Parathyroid adenoma (tissue), 2 donors: ENCODE measurements around the gene ZAR1.

ENCODE experiments used
- H2AFZ ChIP-seq: fragments of 300-600 bp; sonication (generic); one replicate; pipeline ENCODE4 v1.7.0; 2017; ENCODE audit warnings: antibody characterized with exemption, mild to moderate bottlenecking
- H3K27ac ChIP-seq: fragments of 300-600 bp; sonication (generic); one replicate; pipeline ENCODE4 v1.7.0; 2017
- H3K27me3 ChIP-seq: fragments of 300-600 bp; sonication (generic); one replicate; pipeline ENCODE4 v1.7.0; 2017; ENCODE audit warnings: low read length; ENCODE audit not compliant: control insufficient read depth, insufficient read depth
- H3K36me3 ChIP-seq: fragments of 300-600 bp; sonication (generic); one replicate; pipeline ENCODE4 v1.7.0; 2017; ENCODE audit warnings: low read length; ENCODE audit not compliant: control insufficient read depth, insufficient read depth
- H3K4me1 ChIP-seq: fragments of 300-600 bp; sonication (generic); one replicate; pipeline ENCODE4 v1.7.0; 2017; ENCODE audit warnings: control low read depth
- H3K4me2 ChIP-seq: fragments of 300-600 bp; sonication (generic); one replicate; pipeline ENCODE4 v1.7.0; 2017; ENCODE audit warnings: low read length
- H3K4me3 ChIP-seq: fragments of 300-600 bp; sonication (generic); one replicate; pipeline ENCODE4 v1.7.0; 2017; ENCODE audit warnings: low read depth, low read length
- H3K79me2 ChIP-seq: fragments of 300-600 bp; sonication (generic); one replicate; pipeline ENCODE4 v1.7.0; 2017; ENCODE audit warnings: control low read depth
- H3K9ac ChIP-seq: fragments of 300-600 bp; sonication (generic); one replicate; pipeline ENCODE4 v1.7.0; 2017; ENCODE audit warnings: mild to moderate bottlenecking
- H3K9me3 ChIP-seq: fragments of 300-600 bp; sonication (generic); one replicate; pipeline ENCODE4 v1.7.0; 2017; ENCODE audit warnings: low read length; ENCODE audit not compliant: control insufficient read depth
- CTCF ChIP-seq: fragments of 300-600 bp; sonication (generic); IDR thresholded peaks from one replicate; pipeline ENCODE4 v1.7.0; 2017; ENCODE audit warnings: antibody characterized with exemption, mild to moderate bottlenecking
- donor health status: primary hyperparathyroidism.

ZAR1 gene

GRCh38 chr4:48467442-48467841, 22.6 kb upstream of the ZAR1 start:
- Histone ChIP-seq H3K9me3 (no peaks in the 10 kb centered on the region), H3K9ac (no peak overlapping the region), H2AFZ (no peak overlapping the region), H3K79me2 (no peaks in the 10 kb centered on the region), H3K4me1 (no peaks in the 10 kb centered on the region), H3K4me3 (no peak overlapping the region), H3K27me3 (no peaks in the 10 kb centered on the region), H3K4me2 (no peak overlapping the region), H3K27ac (no peak overlapping the region), H3K36me3 (no peaks in the 10 kb centered on the region)
- no peak for TF ChIP-seq CTCF

GRCh38 chr4:48467891-48468290, 22.2 kb upstream of the ZAR1 start:
- no peak overlapping the region for H3K4me3 ChIP-seq
- no peak for TF ChIP-seq CTCF
- no peak overlapping the region for H3K27ac ChIP-seq
- no peaks in the 10 kb centered on the region for H3K27me3 ChIP-seq
- H3K9me3 ChIP-seq = no peaks in the 10 kb centered on the region
- H3K36me3 ChIP-seq = no peaks in the 10 kb centered on the region
- H3K4me1 ChIP-seq = no peaks in the 10 kb centered on the region
- no peak overlapping the region for H3K9ac ChIP-seq
- H3K79me2 ChIP-seq = no peaks in the 10 kb centered on the region
- H2AFZ ChIP-seq = no peak overlapping the region
- H3K4me2 ChIP-seq = no peak overlapping the region

- Histone ChIP-seq H3K27ac (no peak overlapping the region), H3K4me2 (no peak overlapping the region), H3K4me1 (no peaks in the 10 kb centered on the region), H3K4me3 (no peak overlapping the region), H3K79me2 (no peaks in the 10 kb centered on the region), H3K9me3 (no peaks in the 10 kb centered on the region), H2AFZ (no peak overlapping the region), H3K27me3 (no peaks in the 10 kb centered on the region), H3K9ac (no peak overlapping the region), H3K36me3 (no peaks in the 10 kb centered on the region)
- no peak for TF ChIP-seq CTCF
Observed at GRCh38 chr4:48470137-48470536, 19.9 kb upstream of the ZAR1 start.

- H3K27ac ChIP-seq = no peak overlapping the region
- no peak overlapping the region for H3K4me3 ChIP-seq
- no peak overlapping the region for H3K9ac ChIP-seq
- no peaks in the 10 kb centered on the region for H3K9me3 ChIP-seq
- H3K4me1 ChIP-seq = no peaks in the 10 kb centered on the region
- H3K36me3 ChIP-seq = no peaks in the 10 kb centered on the region
- no peaks in the 10 kb centered on the region for H3K27me3 ChIP-seq
- H3K4me2 ChIP-seq = no peak overlapping the region
- no peak for TF ChIP-seq CTCF
- no peaks in the 10 kb centered on the region for H3K79me2 ChIP-seq
- H2AFZ ChIP-seq = no peak overlapping the region
Observed at GRCh38 chr4:48470570-48470969, 19.5 kb upstream of the ZAR1 start.

GRCh38 chr4:48472794-48473193, 17.3 kb upstream of the ZAR1 start:
- Histone ChIP-seq H3K36me3 (no peaks in the 10 kb centered on the region), H3K27ac (no peak overlapping the region), H3K9ac (no peak overlapping the region), H3K4me3 (no peak overlapping the region), H3K27me3 (no peaks in the 10 kb centered on the region), H3K9me3 (no peaks in the 10 kb centered on the region), H3K4me1 (no peaks in the 10 kb centered on the region), H3K79me2 (no peaks in the 10 kb centered on the region), H3K4me2 (no peak overlapping the region), H2AFZ (no peak overlapping the region)
- no peak for TF ChIP-seq CTCF
